H9 (cell line): Measurements from ENCODE around the gene TLCD3A. TPM values are rescaled to one million over a fixed set of nuclear protein-coding genes. Genes with fewer than 3 reads are reported as not detected.

Experiments used
- DNase-seq: peaks from one replicate; pipeline ENCODE4 v3.0.0-alpha.2; 2017
- H2AFZ ChIP-seq: one replicate; pipeline ENCODE4 v1.6.1; 2013; ENCODE audit warnings: mild to moderate bottlenecking, low read length, control low read depth, moderate library complexity
- H2AK5ac ChIP-seq: 2 replicates; pipeline ENCODE4 v1.6.1; 2013; ENCODE audit warnings: low read length, control low read depth, mixed read lengths; ENCODE audit not compliant: insufficient read length
- H2BK120ac ChIP-seq: one replicate; pipeline ENCODE4 v1.6.1; 2013; ENCODE audit warnings: low read depth, mild to moderate bottlenecking, low read length, control low read depth, inconsistent platforms; ENCODE audit not compliant: poor library complexity, severe bottlenecking
- H2BK12ac ChIP-seq: 2 replicates; pipeline ENCODE4 v1.6.1; 2013; ENCODE audit warnings: low read length, control low read depth, mixed read lengths, low read depth; ENCODE audit not compliant: insufficient read length
- H2BK15ac ChIP-seq: 2 replicates; pipeline ENCODE4 v1.6.1; 2013; ENCODE audit warnings: low read depth, low read length, control low read depth
- H2BK20ac ChIP-seq: one replicate; pipeline ENCODE4 v1.6.1; 2013; ENCODE audit warnings: low read depth, mild to moderate bottlenecking, low read length, control low read depth, inconsistent platforms; ENCODE audit not compliant: poor library complexity, severe bottlenecking
- H2BK5ac ChIP-seq: 2 replicates; pipeline ENCODE4 v1.6.1; 2013; ENCODE audit warnings: low read length, control low read depth, mixed read lengths; ENCODE audit not compliant: insufficient read length
- H3K14ac ChIP-seq: 2 replicates; pipeline ENCODE4 v1.6.1; 2013; ENCODE audit warnings: low read length, control low read depth; ENCODE audit not compliant: insufficient read depth
- H3K18ac ChIP-seq: 2 replicates; pipeline ENCODE4 v1.6.1; 2013; ENCODE audit warnings: low read depth, mild to moderate bottlenecking, mixed read lengths, low read length, control low read depth; ENCODE audit not compliant: insufficient read length
- H3K23ac ChIP-seq: 2 replicates; pipeline ENCODE4 v1.6.1; 2013; ENCODE audit warnings: low read length, control low read depth, mixed read lengths, low read depth; ENCODE audit not compliant: insufficient read length
- H3K23me2 ChIP-seq: 2 replicates; pipeline ENCODE4 v1.6.1; 2013; ENCODE audit warnings: low read depth, mild to moderate bottlenecking, mixed read lengths, low read length, control low read depth; ENCODE audit not compliant: insufficient read length, poor library complexity, severe bottlenecking
- H3K27ac ChIP-seq: 2 replicates; pipeline ENCODE4 v1.5.1; 2013; ENCODE audit warnings: low read length, control low read depth, mixed read lengths, low read depth; ENCODE audit not compliant: insufficient read length
- H3K27me3 ChIP-seq: 2 replicates; pipeline ENCODE4 v1.6.1; 2013; ENCODE audit warnings: low read length, control low read depth, inconsistent platforms; ENCODE audit not compliant: insufficient read depth
- H3K4ac ChIP-seq: 2 replicates; pipeline ENCODE4 v1.6.1; 2013; ENCODE audit warnings: low read depth, mild to moderate bottlenecking, control low read depth, inconsistent platforms, low read length, moderate library complexity
- H3K4me1 ChIP-seq: 2 replicates; pipeline ENCODE4 v1.6.1; 2013; ENCODE audit warnings: low read length, control low read depth, inconsistent platforms; ENCODE audit not compliant: insufficient read depth
- H3K4me2 ChIP-seq: 2 replicates; pipeline ENCODE4 v1.6.1; 2013; ENCODE audit warnings: low read length, control low read depth, mixed read lengths; ENCODE audit not compliant: insufficient read length, insufficient read depth
- H3K56ac ChIP-seq: 2 replicates; pipeline ENCODE4 v1.6.1; 2013; ENCODE audit warnings: low read depth, mild to moderate bottlenecking, mixed read lengths, low read length, control low read depth; ENCODE audit not compliant: insufficient read length
- H3K79me1 ChIP-seq: 2 replicates; pipeline ENCODE4 v1.6.1; 2013; ENCODE audit warnings: low read depth, mild to moderate bottlenecking, moderate library complexity, low read length, control low read depth, inconsistent platforms; ENCODE audit not compliant: insufficient read depth, poor library complexity, severe bottlenecking
- H3K79me2 ChIP-seq: 2 replicates; pipeline ENCODE4 v1.6.1; 2013; ENCODE audit warnings: low read length, control low read depth, inconsistent platforms; ENCODE audit not compliant: insufficient read depth
- H3K9ac ChIP-seq: 2 replicates; pipeline ENCODE4 v1.6.1; 2013; ENCODE audit warnings: low read length, control low read depth, mixed read lengths; ENCODE audit not compliant: insufficient read length; ENCODE audit errors: extremely low read depth
- H3K9me3 ChIP-seq: one replicate; pipeline ENCODE4 v1.6.1; 2013; ENCODE audit warnings: low read depth, low read length, inconsistent platforms; ENCODE audit not compliant: control insufficient read depth
- H3T11ph ChIP-seq: one replicate; pipeline ENCODE4 v1.6.1; 2013; ENCODE audit warnings: mild to moderate bottlenecking, low read length, control low read depth, inconsistent platforms
- H4K20me1 ChIP-seq: one replicate; pipeline ENCODE4 v1.6.1; 2013; ENCODE audit not compliant: control insufficient read depth, insufficient read length, insufficient read depth
- H4K5ac ChIP-seq: 2 replicates; pipeline ENCODE4 v1.6.1; 2013; ENCODE audit warnings: low read depth, mild to moderate bottlenecking, mixed read lengths, low read length, control low read depth; ENCODE audit not compliant: insufficient read length
- H4K8ac ChIP-seq: replicated peaks from 2 replicates; pipeline ENCODE4 v1.6.1; 2013; ENCODE audit warnings: low read length, control low read depth, mixed read lengths, low read depth; ENCODE audit not compliant: insufficient read length
- H4K91ac ChIP-seq: 2 replicates; pipeline ENCODE4 v1.6.1; 2013; ENCODE audit warnings: low read depth, mild to moderate bottlenecking, moderate library complexity, mixed read lengths, low read length, control low read depth; ENCODE audit not compliant: insufficient read length
- H3K27ac Mint-ChIP-seq, 3 experiments: 2 replicates in 2 of 3; 3 replicates in 1 of 3; pipeline ENCODE4 v1.8.0; 2020 to 2021; ENCODE audit warnings: mixed read lengths in 3 of 3, mild to moderate bottlenecking in 1 of 3, moderate library complexity in 1 of 3
- H3K27me3 Mint-ChIP-seq: 2 replicates; pipeline ENCODE4 v1.8.0; 2021; ENCODE audit warnings: low read depth, mild to moderate bottlenecking, moderate library complexity, mixed read lengths
- H3K36me3 Mint-ChIP-seq, 3 experiments: 2 replicates in 2 of 3; 3 replicates in 1 of 3; pipeline ENCODE4 v1.8.0; 2020 to 2021; ENCODE audit warnings: low read depth in 3 of 3, mixed read lengths in 3 of 3; ENCODE audit not compliant: insufficient read depth in 1 of 3
- H3K4me1 Mint-ChIP-seq, 2 experiments: 2 replicates each; pipeline ENCODE4 v1.8.0; 2020; ENCODE audit warnings: mixed read lengths in 2 of 2
- H3K4me3 Mint-ChIP-seq, 2 experiments: 2 replicates in 1 of 2; 3 replicates in 1 of 2; pipeline ENCODE4 v1.8.0; 2020 to 2021; ENCODE audit warnings: mild to moderate bottlenecking in 2 of 2, mixed read lengths in 2 of 2, moderate library complexity in 1 of 2
- H3K9me3 Mint-ChIP-seq, 2 experiments: 2 replicates in 1 of 2; 3 replicates in 1 of 2; pipeline ENCODE4 v1.8.0; 2020; ENCODE audit warnings: mild to moderate bottlenecking in 2 of 2, mixed read lengths in 2 of 2, moderate library complexity in 1 of 2
- WGBS: extraction: QIAGEN DNeasy Blood & Tissue Kit; methylation state at CpG from one replicate; pipeline ENCODE4 v1.1.7; 2013; ENCODE audit warnings: missing lambda C conversion rate, low lambda C conversion rate, mixed read lengths; ENCODE audit not compliant: insufficient read length; ENCODE audit errors: extremely low coverage; 5-methylcytosine and 5-hydroxymethylcytosine counted together
- total RNA-seq: library from RNA; stranded (reverse); gene quantifications from 2 replicates; pipeline ENCODE4 v1.2.1, GENCODE V29; 2021
- TF ChIP-seq, protein P1 (sequence below): fragments of 200-600 bp; sonication (generic); conservative IDR thresholded peaks from 3 replicates; pipeline ENCODE4 v1.8.0; 2021; ENCODE audit warnings: antibody characterized with exemption, mild to moderate bottlenecking

Gene TLCD3A
- total RNA-seq, 1 experiment from 2014 or later, result 29.6 TPM

DNA sequence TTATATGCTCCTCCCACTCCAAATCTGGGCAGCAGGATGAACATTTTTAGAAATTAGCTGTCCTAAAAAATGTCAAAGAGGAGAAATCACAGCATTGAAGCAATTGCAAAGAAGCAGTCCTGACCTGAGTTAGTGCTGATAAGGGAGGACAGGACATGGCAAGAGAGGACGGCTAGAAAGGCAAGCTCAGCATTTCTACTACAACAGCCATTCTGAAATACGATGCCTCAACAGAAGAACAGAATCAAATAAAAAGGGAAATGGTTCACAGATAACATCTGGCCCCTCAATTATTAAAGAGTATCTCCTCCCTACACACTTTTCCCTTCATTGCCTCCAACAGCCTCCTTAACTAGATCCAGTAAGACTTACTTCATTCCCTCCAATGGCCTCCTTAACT is 36.0 kb upstream of the TLCD3A start:
- DNase-seq, result no peak
- Histone ChIP-seq H3K18ac (no peak overlapping the region), H3K4ac (no peak overlapping the region), H4K20me1 (no peaks in the 10 kb centered on the region), H3T11ph (no peak overlapping the region), H3K79me1 (no peaks in the 10 kb centered on the region), H2BK5ac (no peak overlapping the region), H2BK20ac (no peak overlapping the region), H3K23me2 (no peaks in the 10 kb centered on the region), H4K91ac (no peak overlapping the region), H2AFZ (no peak overlapping the region), H4K8ac (no peak overlapping the region), H2AK5ac (no peak overlapping the region), H3K14ac (no peak overlapping the region), H3K27me3 (no peaks in the 10 kb centered on the region), H3K4me1 (no peaks in the 10 kb centered on the region), H3K79me2 (peaks cover 2% of the 10 kb centered on the region; the same call in 1 of the 2 replicates), H3K56ac (no peak overlapping the region), H2BK12ac (no peak overlapping the region), H2BK120ac (no peak overlapping the region), H4K5ac (no peak overlapping the region), H3K27ac (no peak overlapping the region), H3K4me2 (no peak overlapping the region), H3K9me3 (no peaks in the 10 kb centered on the region), H2BK15ac (no peak overlapping the region), H3K9ac (no peak overlapping the region), H3K23ac (no peak overlapping the region)
- Mint-ChIP-seq H3K36me3 (peaks cover 6 to 39% (median 17%) of the 10 kb centered on the region in 3 experiments; a peak in 6 of 7 replicates), H3K9me3 (no peaks in the 10 kb centered on the region), H3K4me3 (no peak overlapping the region), H3K27ac (no peak overlapping the region), H3K27me3 (no peaks in the 10 kb centered on the region), H3K4me1 (no peaks in the 10 kb centered on the region; a peak in 1 of 4 replicates)
- WGBS, result no CpG with 5 or more reads among the region's 2 CpGs
- TF ChIP-seq, protein P1, sequence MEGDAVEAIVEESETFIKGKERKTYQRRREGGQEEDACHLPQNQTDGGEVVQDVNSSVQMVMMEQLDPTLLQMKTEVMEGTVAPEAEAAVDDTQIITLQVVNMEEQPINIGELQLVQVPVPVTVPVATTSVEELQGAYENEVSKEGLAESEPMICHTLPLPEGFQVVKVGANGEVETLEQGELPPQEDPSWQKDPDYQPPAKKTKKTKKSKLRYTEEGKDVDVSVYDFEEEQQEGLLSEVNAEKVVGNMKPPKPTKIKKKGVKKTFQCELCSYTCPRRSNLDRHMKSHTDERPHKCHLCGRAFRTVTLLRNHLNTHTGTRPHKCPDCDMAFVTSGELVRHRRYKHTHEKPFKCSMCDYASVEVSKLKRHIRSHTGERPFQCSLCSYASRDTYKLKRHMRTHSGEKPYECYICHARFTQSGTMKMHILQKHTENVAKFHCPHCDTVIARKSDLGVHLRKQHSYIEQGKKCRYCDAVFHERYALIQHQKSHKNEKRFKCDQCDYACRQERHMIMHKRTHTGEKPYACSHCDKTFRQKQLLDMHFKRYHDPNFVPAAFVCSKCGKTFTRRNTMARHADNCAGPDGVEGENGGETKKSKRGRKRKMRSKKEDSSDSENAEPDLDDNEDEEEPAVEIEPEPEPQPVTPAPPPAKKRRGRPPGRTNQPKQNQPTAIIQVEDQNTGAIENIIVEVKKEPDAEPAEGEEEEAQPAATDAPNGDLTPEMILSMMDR, result no peak
